Activated CD4-positive, alpha-beta T cell treated with anti-CD3 and anti-CD28 coated beads for 36 hours (primary cell): ENCODE results near the gene LENG1. TPM values are rescaled to one million over a fixed set of nuclear protein-coding genes. Genes with fewer than 3 reads are reported as not detected.
A peak's percentile ranks its signal among the peaks of the same experiment; 100 is the strongest.
"Not testable (repeated sequence)": the region's sequence is repeated elsewhere in the genome, so short reads cannot be mapped to it uniquely, and the experiment has no call there.

ENCODE experiments used
- ATAC-seq: fragments of 200-7000 bp; cut with Tn5 transposase; one replicate; pipeline ENCODE4 v1.10.0; 2021; ENCODE audit warnings: mild to moderate bottlenecking, moderate library complexity
- CTCF ChIA-PET: fragments of 350-600 bp; sonication (Branson Sonifier 250); formaldehyde crosslinking; loops from one replicate; lab custom pipeline; 2021; ENCODE audit warnings: antibody characterized with exemption; lab: Charles Lee
- POLR2A ChIA-PET: fragments of 350-600 bp; sonication (Branson Sonifier 250); formaldehyde crosslinking; loops from one replicate; lab custom pipeline; 2021; ENCODE audit warnings: antibody characterized with exemption, inconsistent platforms; lab: Charles Lee
- DNase-seq: peaks from one replicate; pipeline ENCODE4 v3.0.0-alpha.2; 2020
- H3K27ac Mint-ChIP-seq: one replicate; pipeline ENCODE4 v1.8.0; 2021; ENCODE audit warnings: mixed read lengths
- H3K27me3 Mint-ChIP-seq: one replicate; pipeline ENCODE4 v1.8.0; 2021; ENCODE audit warnings: mixed read lengths
- H3K36me3 Mint-ChIP-seq: one replicate; pipeline ENCODE4 v1.8.0; 2021; ENCODE audit warnings: low read depth, mixed read lengths
- H3K4me1 Mint-ChIP-seq: one replicate; pipeline ENCODE4 v1.8.0; 2021; ENCODE audit warnings: mixed read lengths
- H3K4me3 Mint-ChIP-seq: one replicate; pipeline ENCODE4 v1.8.0; 2021; ENCODE audit warnings: mild to moderate bottlenecking, moderate library complexity, mixed read lengths
- H3K9me3 Mint-ChIP-seq: one replicate; pipeline ENCODE4 v1.8.0; 2021; ENCODE audit warnings: low read depth, mixed read lengths
- intact Hi-C, 2 experiments: fragments of 100-400 bp; cut with DNase I in 1 of 2; cut with micrococcal nuclease in 1 of 2; formaldehyde crosslinking; loops; one replicate each; pipeline versions ENCODE4 v1.14.2 to v1.15.1; 2022 to 2024; cut with DNase I, micrococcal nuclease
- total RNA-seq, 2 experiments: library from RNA; stranded (reverse); gene quantifications; one replicate each; pipeline ENCODE4 v1.2.3, GENCODE V29; 2021

The LENG1 gene
- total RNA-seq, 2 experiments from 2014 or later, result 3.5 to 3.6 TPM

GRCh38 chr19:54190503-54191010 is 31.0 kb upstream of the LENG1 start:
- Mint-ChIP-seq H3K36me3 (peaks cover 35% of the 10 kb centered on the region), H3K27me3 (no peaks in the 10 kb centered on the region), H3K27ac (peak overlapping the region; percentile 96), H3K9me3 (no peaks in the 10 kb centered on the region), H3K4me3 (peak overlapping the region; percentile 76), H3K4me1 (peaks cover 34% of the 10 kb centered on the region)
- ChIA-PET POLR2A (interaction anchor here (0.7 to 4.2 kb wide), 8 partner anchors 9 to 76 kb away, joined by 3 to 75 read pairs (median 9); partner anchors contain the start of genes CNOT3, PRPF31, RPS9 and TFPT), CTCF (interaction anchor here (0.5 to 2.1 kb wide), 3 partner anchors 9 to 37 kb away, joined by 3 to 5 read pairs (median 4); no protein-coding TSS in a partner anchor)
- intact Hi-C loops, result loop anchor here (1.0 to 10.0 kb wide), 17 partner anchors 10 to 1464 kb away; partner anchors contain the start of genes PRPF31 (in 2 of the 2), RPS9 (in 2 of the 2), TFPT (in 2 of the 2) and CNOT3 (in 1 of the 2)
- peak; percentile 100 for DNase-seq
- peak; percentile 65 for ATAC-seq

DNA sequence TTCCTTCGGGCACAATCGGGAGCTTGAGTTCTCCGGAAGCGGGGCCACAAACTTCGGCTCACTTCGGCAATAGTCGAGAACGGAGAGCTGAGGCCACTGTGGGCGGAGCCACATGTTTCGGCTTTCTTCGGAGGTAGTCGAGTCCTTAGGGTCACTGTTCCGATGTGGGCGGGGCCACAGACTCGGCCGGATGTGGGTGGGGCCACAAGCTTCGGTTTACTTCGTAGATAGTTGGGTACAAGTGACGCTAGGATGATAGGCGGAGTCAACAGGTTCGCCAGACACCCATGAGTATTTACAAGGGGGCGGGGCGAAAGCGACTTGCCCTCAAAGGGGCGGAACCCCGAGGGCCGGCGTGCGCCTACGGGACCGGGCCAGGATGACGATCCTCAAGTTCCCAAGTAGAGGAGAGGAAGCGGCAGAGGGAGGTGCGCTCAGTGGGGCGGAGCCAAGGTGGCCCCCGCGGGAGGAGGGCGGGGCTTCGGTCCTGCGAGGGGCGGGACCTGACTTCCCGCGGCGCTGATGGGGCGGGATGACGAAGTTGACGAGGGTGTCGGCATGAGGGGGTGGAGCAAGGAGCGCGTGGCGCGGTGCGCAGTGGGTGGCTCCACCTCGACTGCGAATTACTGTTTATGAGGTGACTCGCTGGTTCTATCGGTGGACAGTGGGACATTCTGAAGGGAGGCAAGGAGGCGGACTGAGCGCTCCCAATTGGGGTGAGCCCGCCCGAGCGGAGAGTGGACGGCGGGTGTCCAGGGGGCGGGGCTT is 30.4 kb upstream of the LENG1 start:
- CTCF ChIA-PET, result interaction anchor here (0.7 to 2.1 kb wide), 12 partner anchors 8 to 1465 kb away, joined by 3 to 14 read pairs (median 4); partner anchors contain the start of genes CNOT3, PRPF31, RPS9 and TFPT
- intact Hi-C loops, result loop anchor here (1.0 to 10.0 kb wide), 20 partner anchors 10 to 1465 kb away; partner anchors contain the start of genes CNOT3 (in 2 of the 2), LENG1 (in 2 of the 2), MYADM (in 2 of the 2) and PRPF31 (in 2 of the 2)
- H3K4me3 Mint-ChIP-seq, result peak overlapping the region; percentile 76
- DNase-seq (peak; percentile 100), ATAC-seq (peak; percentile 69)
- POLR2A ChIA-PET, result interaction anchor here (0.7 to 4.2 kb wide), 13 partner anchors 8 to 321 kb away, joined by 3 to 75 read pairs (median 5); partner anchors contain the start of genes CNOT3, PRPF31, RPS9 and TFPT
- no peaks in the 10 kb centered on the region for H3K27me3 Mint-ChIP-seq
- no peaks in the 10 kb centered on the region for H3K9me3 Mint-ChIP-seq
- peaks cover 36% of the 10 kb centered on the region for H3K36me3 Mint-ChIP-seq
- peaks cover 34% of the 10 kb centered on the region for H3K4me1 Mint-ChIP-seq
- peak overlapping the region; percentile 96 for H3K27ac Mint-ChIP-seq

GRCh38 chr19:54189145-54189734 is 29.7 kb upstream of the LENG1 start, which contains the start of gene MBOAT7:
MBOAT7 (minus strand) TSS chr19:54189580; CDS start chr19:54188508, 1,072 bp downstream.
- Mint-ChIP-seq H3K9me3 (no peaks in the 10 kb centered on the region), H3K4me3 (peak within 1 kb of the TSS; percentile 76), H3K4me1 (peaks cover 34% of the 10 kb centered on the region), H3K27ac (peak within 1 kb of the TSS; percentile 96), H3K27me3 (no peaks in the 10 kb centered on the region), H3K36me3 (peaks cover 33% of the 10 kb centered on the region)
- intact Hi-C loops, result loop anchor here (1.0 to 2.0 kb wide), 5 partner anchors 11 to 322 kb away; partner anchors contain the start of genes CNOT3 (in 1 of the 2), LENG1 (in 1 of the 2) and MYADM (in 1 of the 2)
- ChIA-PET CTCF (interaction anchor here (0.6 to 2.1 kb wide), 12 partner anchors 9 to 1465 kb away, joined by 3 to 14 read pairs (median 4); partner anchors contain the start of genes CNOT3, PRPF31, RPS9 and TFPT), POLR2A (interaction anchor here (0.7 to 4.2 kb wide), 9 partner anchors 10 to 321 kb away, joined by 3 to 75 read pairs (median 10); partner anchors contain the start of genes CNOT3, PRPF31, RPS9 and TFPT)
- DNase-seq (no peak), ATAC-seq (peak; percentile 0)

- intact Hi-C loops, result loop anchor here (1.0 to 2.0 kb wide), 2 partner anchors 14 to 43 kb away; no protein-coding TSS in a partner anchor
- Mint-ChIP-seq H3K27me3 (no peaks in the 10 kb centered on the region), H3K36me3 (peaks cover 37% of the 10 kb centered on the region), H3K9me3 (no peaks in the 10 kb centered on the region), H3K27ac (peak overlapping the region; percentile 91), H3K4me1 (peaks cover 34% of the 10 kb centered on the region), H3K4me3 (peak overlapping the region; percentile 76)
- DNase-seq (peak; percentile 73), ATAC-seq (no peak)
- ChIA-PET POLR2A (interaction anchor here (0.8 to 4.2 kb wide), 4 partner anchors 13 to 50 kb away, joined by 4 to 75 read pairs (median 24); partner anchors contain the start of genes CNOT3 and RPS9), CTCF (interaction anchor here (0.6 to 2.1 kb wide), 7 partner anchors 20 to 1466 kb away, joined by 3 to 14 read pairs (median 5); partner anchors contain the start of genes CNOT3 and U2AF2)
These were observed 28.8 kb upstream of the LENG1 start for GRCh38 chr19:54188215-54188871.

GRCh38 chr19:54186934-54187381 is 27.4 kb upstream of the LENG1 start:
- ATAC-seq (no peak), DNase-seq (no peak)
- Mint-ChIP-seq H3K36me3 (peaks cover 29% of the 10 kb centered on the region), H3K4me3 (peak overlapping the region; percentile 76), H3K27ac (peak overlapping the region; percentile 91), H3K4me1 (peaks cover 24% of the 10 kb centered on the region), H3K9me3 (no peaks in the 10 kb centered on the region), H3K27me3 (no peaks in the 10 kb centered on the region)
- CTCF ChIA-PET, result interaction anchor here (1.1 kb wide), 3 partner anchors 11 to 93 kb away, joined by 3 to 4 read pairs (median 4); no protein-coding TSS in a partner anchor
- intact Hi-C loops, result no loop called here
- POLR2A ChIA-PET, result no interaction called here

DNA sequence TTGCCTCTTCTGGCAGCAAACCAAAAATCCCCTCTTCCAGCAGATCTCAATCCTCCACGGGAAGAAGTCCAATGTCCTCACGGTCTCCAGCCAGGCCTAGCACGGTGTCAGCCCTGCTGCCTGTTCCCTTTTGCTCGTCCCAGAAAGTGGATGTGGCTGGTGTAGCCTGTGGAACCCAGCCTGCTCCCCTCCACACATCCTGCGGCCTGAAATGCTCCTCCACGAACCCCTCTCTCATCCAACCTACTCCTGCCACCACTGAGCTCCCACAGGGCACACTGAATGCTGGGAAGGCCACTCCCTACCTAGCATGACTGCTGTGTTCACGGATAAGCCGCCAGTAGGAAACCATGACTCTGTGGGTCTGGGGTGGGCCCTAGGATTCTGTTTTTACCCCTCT is 26.8 kb upstream of the LENG1 start:
- ATAC-seq (no peak), DNase-seq (no peak)
- Mint-ChIP-seq H3K4me3 (no peak overlapping the region), H3K27ac (no peak overlapping the region), H3K27me3 (no peaks in the 10 kb centered on the region), H3K4me1 (peaks cover 19% of the 10 kb centered on the region), H3K9me3 (no peaks in the 10 kb centered on the region), H3K36me3 (peaks cover 30% of the 10 kb centered on the region)
- intact Hi-C loops, result no loop called here
- POLR2A ChIA-PET, result no interaction called here
- CTCF ChIA-PET, result interaction anchor here (0.6 to 1.1 kb wide), 2 partner anchors 92 to 277 kb away, joined by 3 read pairs; partner anchors contain the start of gene LENG9

DNA sequence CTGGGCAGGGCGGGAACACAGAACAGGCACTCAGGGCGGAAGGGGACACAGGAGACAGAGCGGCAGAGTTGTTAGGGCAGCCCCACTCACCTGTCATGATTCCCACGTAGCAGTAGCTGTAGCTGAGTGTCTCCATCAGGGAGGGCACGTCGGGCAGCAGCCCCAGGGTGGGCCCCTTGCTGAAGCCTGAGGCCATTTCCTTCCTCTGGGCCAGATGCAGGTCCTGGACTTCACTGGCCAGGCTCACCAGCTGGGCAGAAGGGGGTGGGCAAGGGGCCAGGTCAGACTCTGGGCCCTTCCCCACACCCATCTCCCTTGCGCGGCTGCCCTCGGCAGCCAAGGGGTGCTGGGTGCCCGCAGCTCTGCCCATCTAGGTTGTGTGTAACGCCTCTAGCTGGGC is 23.9 kb upstream of the LENG1 start:
- peaks cover 18% of the 10 kb centered on the region for H3K4me1 Mint-ChIP-seq
- intact Hi-C loops, result no loop called here
- DNase-seq (no peak), ATAC-seq (no peak)
- H3K27ac Mint-ChIP-seq, result no peak overlapping the region
- H3K9me3 Mint-ChIP-seq, result no peaks in the 10 kb centered on the region
- POLR2A ChIA-PET, result no interaction called here
- CTCF ChIA-PET, result no interaction called here
- no peaks in the 10 kb centered on the region for H3K27me3 Mint-ChIP-seq
- H3K36me3 Mint-ChIP-seq, result peaks cover 46% of the 10 kb centered on the region
- H3K4me3 Mint-ChIP-seq, result no peak overlapping the region

DNA sequence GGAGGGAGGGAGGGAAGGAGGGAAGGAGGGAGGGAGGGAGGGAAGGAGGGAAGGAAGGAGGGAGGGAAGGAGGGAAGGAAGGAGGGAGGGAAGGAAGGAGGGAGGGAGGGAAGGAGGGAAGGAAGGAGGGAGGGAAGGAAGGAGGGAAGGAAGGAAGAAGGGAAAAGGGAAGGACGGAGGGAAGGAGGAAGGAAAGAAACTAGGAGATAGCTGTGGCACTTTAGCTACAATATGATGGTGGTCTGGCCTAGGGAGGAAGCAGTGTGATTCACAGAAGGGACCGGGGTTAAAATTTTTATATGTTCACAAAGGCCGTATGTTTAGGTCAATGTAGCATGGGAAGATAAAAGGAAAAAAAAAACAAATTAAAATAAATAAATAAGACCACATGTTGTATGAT is 22.4 kb upstream of the LENG1 start:
- H3K27me3 Mint-ChIP-seq, ATAC-seq, H3K9me3 Mint-ChIP-seq, intact Hi-C loops, H3K4me1 Mint-ChIP-seq, H3K4me3 Mint-ChIP-seq, CTCF ChIA-PET, DNase-seq, H3K27ac Mint-ChIP-seq: not testable (repeated sequence)
- H3K36me3 Mint-ChIP-seq, result peaks cover 41% of the 10 kb centered on the region
- POLR2A ChIA-PET, result interaction anchor here (1.1 kb wide), 1 partner anchor 9 kb away, joined by 5 read pairs; the partner anchor contains the start of gene TSEN34

DNA sequence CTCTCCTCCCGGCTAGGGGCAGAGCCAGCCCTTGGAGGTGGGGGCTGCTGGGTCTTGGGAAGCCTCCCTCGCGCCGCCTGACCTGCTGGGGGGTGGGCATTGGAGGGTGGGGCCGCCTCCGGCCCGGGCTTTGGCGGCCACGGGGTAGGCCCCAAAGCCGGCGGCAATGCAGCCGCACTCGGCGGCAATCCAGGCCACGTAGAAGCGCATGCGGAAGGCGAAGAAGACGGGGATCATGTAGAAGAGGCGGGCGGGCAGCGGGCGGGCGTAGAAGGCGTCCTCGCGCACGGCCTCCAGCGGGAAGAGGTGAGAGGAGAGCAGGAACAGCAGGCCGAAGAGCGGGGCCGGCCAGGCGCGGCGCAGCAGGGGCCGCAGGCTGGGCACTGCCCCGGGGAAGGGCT is 21.2 kb upstream of the LENG1 start:
- H3K27ac Mint-ChIP-seq, result no peak overlapping the region
- H3K9me3 Mint-ChIP-seq, result no peaks in the 10 kb centered on the region
- peaks cover 40% of the 10 kb centered on the region for H3K36me3 Mint-ChIP-seq
- CTCF ChIA-PET, result interaction anchor here (0.9 kb wide), 1 partner anchor 11 kb away, joined by 3 read pairs; no protein-coding TSS in a partner anchor
- no peak for DNase-seq
- POLR2A ChIA-PET, result no interaction called here
- no peak overlapping the region for H3K4me3 Mint-ChIP-seq
- no peaks in the 10 kb centered on the region for H3K4me1 Mint-ChIP-seq
- intact Hi-C loops, result no loop called here
- H3K27me3 Mint-ChIP-seq, result no peaks in the 10 kb centered on the region
- no peak for ATAC-seq

DNA sequence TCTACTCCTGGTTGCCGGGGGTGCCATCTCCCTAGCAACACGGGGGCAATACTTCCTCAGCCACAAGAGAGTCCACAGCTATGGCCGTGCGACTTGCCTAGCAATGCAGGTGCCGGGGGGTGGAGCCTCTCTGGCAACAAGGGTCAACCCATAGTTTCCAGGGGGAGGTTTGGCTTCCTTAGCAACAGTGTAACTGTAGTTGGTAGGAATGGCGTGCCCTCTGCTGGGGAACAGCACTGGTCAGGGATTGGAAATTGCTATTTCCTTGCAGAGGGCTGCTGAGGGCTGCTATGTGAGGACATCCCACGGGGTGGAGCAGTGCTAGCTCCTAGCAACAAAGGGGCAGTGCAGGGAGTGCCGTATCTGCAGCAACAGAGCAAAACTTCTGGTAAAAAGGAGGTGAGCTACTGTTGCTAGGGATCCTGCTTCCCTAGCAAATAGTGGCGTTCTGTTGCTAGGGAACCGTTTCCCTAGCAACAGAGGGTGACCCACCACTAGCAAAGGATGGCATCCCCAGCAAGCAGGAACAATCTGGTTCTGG is 20.5 kb upstream of the LENG1 start:
- ChIA-PET POLR2A (no interaction called here), CTCF (interaction anchor here (0.9 kb wide), 1 partner anchor 10 kb away, joined by 3 read pairs; no protein-coding TSS in a partner anchor)
- no peaks in the 10 kb centered on the region for H3K4me1 Mint-ChIP-seq
- ATAC-seq, result no peak
- H3K4me3 Mint-ChIP-seq, result no peak overlapping the region
- peaks cover 41% of the 10 kb centered on the region for H3K36me3 Mint-ChIP-seq
- H3K27me3 Mint-ChIP-seq, result no peaks in the 10 kb centered on the region
- H3K27ac Mint-ChIP-seq, result no peak overlapping the region
- intact Hi-C loops, result no loop called here
- DNase-seq, result no peak
- no peaks in the 10 kb centered on the region for H3K9me3 Mint-ChIP-seq
